Sigmoid colon (tissue), 4 donors: Measurements from ENCODE around the gene TFCP2.

Experiments
- POLR2A ChIP-seq, 2 donors: fragments of 450-650 bp; IDR thresholded peaks; one replicate each; pipeline ENCODE4 v1.6.1; 2016; ENCODE audit warnings: antibody characterized with exemption in 2 of 2, mild to moderate bottlenecking in 2 of 2, moderate library complexity in 2 of 2
- POLR2AphosphoS5 ChIP-seq, 4 donors: sonication (generic); formaldehyde crosslinking; IDR thresholded peaks; one replicate each; pipeline ENCODE4 v1.6.1; 2017; ENCODE audit warnings: antibody characterized with exemption in 4 of 4
- TF ChIP-seq, protein P1 (sequence below), 4 experiments: fragments of 450-650 bp in 3 of 4; fragments of 200-600 bp in 1 of 4; IDR thresholded peaks; one replicate each; pipeline ENCODE4 v1.5.1; 2016 to 2019; ENCODE audit warnings: antibody characterized with exemption in 4 of 4, mild to moderate bottlenecking in 3 of 4, moderate library complexity in 2 of 4

DNA sequence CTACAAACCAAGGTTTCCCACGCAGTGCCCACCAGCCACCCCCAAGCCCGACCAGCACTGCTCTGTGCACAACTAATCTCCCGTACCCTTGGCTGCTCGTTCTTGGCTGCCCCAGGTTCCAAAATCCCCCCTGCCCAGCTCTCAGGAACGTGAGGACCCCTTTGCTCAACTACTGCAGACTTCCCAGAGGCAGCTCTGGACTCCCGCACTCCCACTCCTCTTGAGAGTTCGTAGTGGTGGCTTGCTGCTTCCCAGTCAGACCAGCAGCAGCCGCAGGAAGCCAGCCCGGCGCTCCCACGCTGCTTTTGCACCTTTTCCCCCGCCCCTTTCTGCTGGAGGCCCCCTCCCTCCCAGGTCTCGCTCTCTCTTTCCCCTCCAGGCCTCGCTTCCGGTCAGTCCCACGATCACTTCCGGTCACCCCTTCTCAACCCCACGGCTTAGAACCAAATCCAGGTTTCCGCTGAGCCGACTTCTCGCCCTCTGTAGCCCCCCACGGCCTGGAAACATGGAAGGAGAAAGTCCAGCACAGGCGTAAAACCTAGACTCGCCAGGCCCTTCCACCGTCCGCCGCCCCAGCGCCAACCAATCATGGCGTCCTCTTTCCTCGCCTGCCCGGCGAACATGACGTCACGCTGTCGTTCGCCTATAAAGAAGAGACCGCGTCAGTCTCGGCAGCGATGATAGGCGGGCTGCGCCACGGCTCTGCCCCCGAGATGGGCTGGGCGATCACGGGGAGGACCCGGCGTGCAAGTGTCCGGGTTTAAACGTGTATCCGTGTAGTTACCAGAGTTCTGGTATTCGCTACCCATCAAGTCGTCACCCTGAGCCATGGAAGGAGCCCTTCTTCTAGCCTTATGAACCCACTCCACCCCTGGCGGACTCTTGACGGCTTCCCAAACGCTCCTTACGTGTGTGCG lies at the start of gene TFCP2:
- TF ChIP-seq, protein P1, sequence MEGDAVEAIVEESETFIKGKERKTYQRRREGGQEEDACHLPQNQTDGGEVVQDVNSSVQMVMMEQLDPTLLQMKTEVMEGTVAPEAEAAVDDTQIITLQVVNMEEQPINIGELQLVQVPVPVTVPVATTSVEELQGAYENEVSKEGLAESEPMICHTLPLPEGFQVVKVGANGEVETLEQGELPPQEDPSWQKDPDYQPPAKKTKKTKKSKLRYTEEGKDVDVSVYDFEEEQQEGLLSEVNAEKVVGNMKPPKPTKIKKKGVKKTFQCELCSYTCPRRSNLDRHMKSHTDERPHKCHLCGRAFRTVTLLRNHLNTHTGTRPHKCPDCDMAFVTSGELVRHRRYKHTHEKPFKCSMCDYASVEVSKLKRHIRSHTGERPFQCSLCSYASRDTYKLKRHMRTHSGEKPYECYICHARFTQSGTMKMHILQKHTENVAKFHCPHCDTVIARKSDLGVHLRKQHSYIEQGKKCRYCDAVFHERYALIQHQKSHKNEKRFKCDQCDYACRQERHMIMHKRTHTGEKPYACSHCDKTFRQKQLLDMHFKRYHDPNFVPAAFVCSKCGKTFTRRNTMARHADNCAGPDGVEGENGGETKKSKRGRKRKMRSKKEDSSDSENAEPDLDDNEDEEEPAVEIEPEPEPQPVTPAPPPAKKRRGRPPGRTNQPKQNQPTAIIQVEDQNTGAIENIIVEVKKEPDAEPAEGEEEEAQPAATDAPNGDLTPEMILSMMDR (IDR thresholded peaks at IDR 0.05): no peak
- TF ChIP-seq POLR2A (IDR thresholded peaks at IDR 0.05): peak; percentile 43 to 62
- TF ChIP-seq POLR2AphosphoS5 (IDR thresholded peaks at IDR 0.05): peak; percentile 84 to 93 (median 90)
